Stimulated activated CD8-positive, alpha-beta memory T cell treated with anti-CD3 and anti-CD28 coated beads, Interleukin-12 subunit alpha, Interleukin-12 subunit beta, amount 100 ng/mL, for 24 hours (primary cell): ENCODE data around the gene MAP3K3.
"Not testable (repeated sequence)": the region's sequence is repeated elsewhere in the genome, so short reads cannot be mapped to it uniquely, and the experiment has no call there.

Source experiments
- DNase-seq: peaks from one replicate; pipeline ENCODE4 v3.0.0-alpha.2; 2020; ENCODE audit errors: extremely low read depth

MAP3K3 gene

DNA sequence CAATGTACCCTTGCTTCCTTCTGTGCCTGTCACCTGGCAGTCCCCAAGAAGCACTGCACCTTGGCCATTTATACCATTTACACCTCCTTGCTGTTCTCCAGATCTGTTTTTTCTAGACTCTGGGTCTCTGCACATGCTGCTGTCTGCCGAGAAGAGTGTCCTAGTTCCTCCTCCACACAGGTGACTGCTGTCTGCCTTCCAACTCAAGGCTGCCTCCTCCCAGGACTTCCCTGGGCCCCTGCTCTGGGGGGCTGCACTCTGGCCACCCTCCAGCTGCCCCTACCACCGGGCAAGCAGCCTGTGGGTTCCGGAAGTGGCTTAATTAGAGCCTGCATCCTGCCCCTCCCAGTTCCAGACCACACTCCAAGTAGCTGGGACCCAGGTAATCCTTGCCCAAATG, 83.4 kb downstream of the MAP3K3 start:
- DNase-seq: no peak

DNA sequence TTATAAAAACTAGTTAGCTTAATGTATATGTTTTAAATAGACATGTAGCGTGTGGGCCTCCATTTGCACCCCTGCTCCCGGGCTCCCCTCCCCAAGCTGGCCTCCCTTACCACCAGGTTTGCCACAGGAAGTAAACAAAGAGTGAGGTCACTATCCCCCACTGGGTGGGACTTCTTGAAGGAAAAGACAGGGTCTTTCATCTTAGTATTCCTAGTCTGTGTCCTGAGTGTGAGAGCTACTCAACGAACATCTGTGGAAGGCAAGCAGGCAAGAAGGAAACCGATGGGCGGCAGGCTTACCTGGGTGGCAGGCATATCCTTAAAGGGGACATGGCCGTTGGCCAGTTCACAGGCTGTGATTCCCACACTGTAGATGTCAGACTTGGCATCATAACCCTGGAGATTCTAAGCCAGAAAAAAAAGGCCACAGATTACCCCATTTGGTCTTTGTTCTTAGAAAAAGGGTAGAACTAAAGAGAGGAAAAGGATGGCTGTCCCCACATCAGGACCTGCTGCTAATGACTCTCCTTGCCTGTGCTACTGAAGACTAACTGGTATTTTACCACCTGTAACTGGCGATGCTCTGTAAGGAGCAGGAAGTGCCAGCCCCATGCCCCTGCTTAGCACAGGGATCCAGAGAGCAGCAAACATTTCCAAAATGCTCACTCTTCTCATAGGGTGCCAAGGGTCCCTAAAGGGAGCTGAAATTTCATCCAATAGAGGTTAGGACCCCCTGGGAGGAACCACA, 84.3 kb downstream of the MAP3K3 start:
- DNase-seq: no peak

DNA sequence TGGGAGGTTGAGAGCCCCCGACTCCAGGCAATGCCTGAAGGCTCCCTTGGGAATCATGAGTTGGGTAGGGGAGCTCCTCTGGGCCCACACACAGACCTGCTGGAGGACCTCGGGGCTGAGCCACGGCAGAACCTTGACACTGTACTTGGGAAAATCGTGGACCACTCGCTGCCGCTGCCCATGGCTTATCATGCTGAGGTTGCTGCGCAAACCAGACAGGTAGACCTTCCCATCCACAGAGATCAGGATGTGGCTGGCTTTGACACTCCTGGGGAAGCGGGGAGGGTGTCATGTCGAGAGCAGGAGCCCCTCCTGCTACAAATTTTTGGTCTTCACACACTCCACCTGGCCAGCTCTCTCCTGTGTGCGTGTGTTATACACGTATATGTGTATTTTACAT, 84.9 kb downstream of the MAP3K3 start:
- DNase-seq: no peak

DNA sequence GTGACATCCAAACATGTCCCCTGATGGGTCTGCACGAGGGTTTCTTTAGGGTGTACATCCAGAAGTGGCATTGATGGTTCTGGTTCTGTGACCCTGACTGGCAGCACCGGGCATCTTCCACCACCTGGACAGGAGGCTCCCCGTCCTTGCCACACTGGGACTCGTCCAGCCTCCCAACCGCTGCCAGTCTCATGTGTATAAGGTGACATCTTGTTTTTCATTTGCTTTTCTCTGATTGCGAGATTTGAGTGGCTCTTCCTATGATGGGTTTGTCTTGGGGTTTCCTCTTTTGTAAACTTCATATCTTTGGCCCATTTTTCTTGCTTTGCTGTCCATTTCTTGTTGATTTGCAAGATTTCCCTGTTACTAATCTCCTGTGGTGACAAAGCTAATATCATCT, 86.9 kb downstream of the MAP3K3 start:
- DNase-seq: no peak

DNA sequence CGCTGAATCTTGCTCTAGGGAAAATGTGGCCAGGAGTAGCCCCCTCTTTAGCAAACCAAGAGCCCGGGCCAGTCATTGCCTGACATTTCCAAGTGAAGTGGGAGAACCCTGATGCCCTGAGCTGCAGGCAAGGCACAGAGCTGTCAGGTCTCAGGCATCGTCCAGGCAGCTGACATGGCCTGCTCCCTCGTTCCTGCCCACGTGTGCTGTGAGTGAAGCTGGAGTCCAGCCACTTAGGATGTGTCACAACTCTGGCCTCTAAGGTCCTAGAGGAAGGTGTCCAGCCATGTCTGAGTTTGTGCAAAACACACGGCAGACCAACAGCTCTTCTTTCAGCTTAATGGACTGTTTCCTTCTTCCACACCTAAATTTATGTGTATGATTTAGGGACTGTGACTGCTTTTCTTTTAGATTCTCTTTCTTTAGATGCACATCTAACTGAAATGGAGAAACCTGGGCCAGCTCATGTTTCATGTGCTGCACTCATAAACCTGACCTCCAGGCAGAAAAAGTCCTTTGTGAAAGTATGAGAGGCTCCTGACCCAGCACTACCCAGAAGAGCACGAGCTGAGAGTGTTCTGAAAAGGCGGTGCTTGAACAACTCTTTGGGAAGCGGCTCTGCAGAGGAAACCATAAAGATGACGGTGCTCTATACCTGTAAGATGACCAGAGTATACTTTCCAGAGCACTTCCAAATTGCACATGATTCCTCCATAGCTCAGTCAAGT, 92.5 kb downstream of the MAP3K3 start:
- no peak for DNase-seq

GRCh38 chr17:63716426-63716825, 94.2 kb downstream of the MAP3K3 start:
- DNase-seq: no peak

GRCh38 chr17:63718988-63719387, 96.8 kb downstream of the MAP3K3 start:
- DNase-seq: no peak

- DNase-seq: not testable (repeated sequence)
Measured at GRCh38 chr17:63720194-63720593, 98.0 kb downstream of the MAP3K3 start.

- no peak for DNase-seq
Measured at GRCh38 chr17:63722403-63722802, 100.2 kb downstream of the MAP3K3 start.

DNA sequence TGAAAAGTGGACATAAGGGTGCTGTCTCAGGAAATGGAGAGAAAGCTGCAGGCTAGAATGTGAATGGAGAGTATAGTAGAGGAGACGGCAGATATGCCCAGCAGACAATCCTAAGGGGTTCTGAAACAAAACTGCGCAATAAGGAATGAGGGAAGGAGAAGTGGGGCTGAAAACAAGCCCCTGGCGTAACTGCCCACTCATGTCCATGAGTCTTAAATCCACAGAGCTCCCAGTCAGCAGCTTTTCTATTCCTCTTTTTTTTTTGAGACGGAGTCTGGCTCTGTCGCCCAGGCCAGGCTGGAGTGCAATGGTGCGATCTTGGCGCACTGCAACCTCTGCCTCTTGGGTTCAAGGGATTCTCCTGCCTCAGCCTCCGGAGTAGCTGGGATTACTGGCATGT, 113.5 kb downstream of the MAP3K3 start:
- DNase-seq: no peak

DNA sequence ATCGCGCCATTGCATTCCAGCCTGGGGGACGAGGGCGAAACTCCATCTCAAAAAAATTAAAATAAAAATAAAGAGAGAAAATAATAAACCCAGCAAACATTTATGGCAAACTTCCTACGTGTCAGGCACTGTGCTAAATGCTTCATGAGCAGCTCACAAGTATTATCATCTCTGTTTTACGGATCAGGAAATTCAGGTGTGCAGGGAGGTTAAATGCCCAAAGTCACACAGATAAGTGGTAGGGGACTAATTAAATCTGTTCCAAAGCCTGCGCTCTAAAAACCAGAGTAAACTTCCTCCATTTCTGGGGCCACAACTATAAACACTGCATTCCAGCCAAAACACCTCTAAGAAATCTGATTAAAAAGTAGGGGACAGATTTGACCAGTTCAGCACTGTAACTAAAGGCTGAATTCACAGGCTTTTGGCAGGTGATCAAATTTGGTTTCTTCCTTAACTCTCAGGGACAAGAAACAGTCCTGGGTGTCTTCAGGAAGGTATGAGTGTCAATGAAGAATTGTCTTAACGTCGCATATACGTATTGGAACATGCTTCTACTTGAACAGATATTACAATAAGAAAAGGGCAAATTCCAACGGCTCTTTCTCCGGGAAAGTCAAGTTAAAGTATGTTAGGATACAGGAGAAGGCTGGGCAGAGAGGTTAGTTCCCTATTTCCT, 118.4 kb downstream of the MAP3K3 start:
- DNase-seq: no peak

DNA sequence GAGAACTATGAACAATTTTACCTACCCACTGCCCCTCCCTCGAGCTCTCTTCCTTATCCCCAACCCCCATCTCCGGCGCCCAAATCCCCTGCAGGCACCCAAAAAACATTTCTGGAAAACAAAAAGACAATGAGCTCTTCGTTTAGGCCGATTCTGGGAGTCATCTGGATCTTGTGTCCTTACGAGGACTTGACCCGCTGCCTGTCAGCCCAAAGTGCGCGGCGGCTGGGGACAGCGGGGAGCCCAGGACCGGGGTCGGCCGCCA, 118.9 kb downstream of the MAP3K3 start:
- no peak for DNase-seq

- peak; percentile 99 for DNase-seq
Measured at GRCh38 chr17:63741408-63742173, 119.4 kb downstream of the MAP3K3 start, which contains the start of gene STRADA. TSS of gene STRADA (minus strand) at chr17:63741799. CDS start at chr17:63728369, 13,430 bp downstream.
